PC-9 (cell line): ENCODE data around the gene L3HYPDH.

ENCODE experiments used
- EZH2 ChIP-seq: fragments of 200-600 bp; sonication (generic); IDR thresholded peaks from 2 replicates; pipeline ENCODE4 v1.8.0; 2017; ENCODE audit warnings: antibody characterized with exemption, low read depth
- TF ChIP-seq, protein P1 (sequence below): fragments of 200-600 bp; sonication (generic); conservative IDR thresholded peaks from 2 replicates; pipeline ENCODE4 v1.6.1; 2017; ENCODE audit warnings: mixed run types, antibody characterized with exemption, mild to moderate bottlenecking, moderate library complexity

DNA sequence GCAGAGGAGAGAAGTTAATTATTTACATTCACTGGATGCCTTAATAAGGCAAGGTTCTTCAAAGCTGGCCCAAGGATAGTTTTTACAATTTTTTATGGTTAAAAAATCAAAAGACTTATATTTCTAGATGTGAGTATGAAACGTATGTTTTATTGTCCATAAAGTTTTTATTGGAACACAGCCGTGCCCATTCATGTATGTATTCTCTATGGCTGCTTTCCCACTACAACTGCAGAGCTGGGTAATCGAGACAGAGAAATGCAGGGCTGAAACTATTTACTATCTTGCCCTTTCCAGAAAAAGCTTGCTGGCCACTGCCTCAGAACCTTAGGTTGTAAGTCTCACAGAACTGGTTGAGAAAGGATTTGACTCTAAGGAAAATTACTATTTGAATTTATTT is 16.5 kb upstream of the L3HYPDH start:
- TF ChIP-seq, protein P1, sequence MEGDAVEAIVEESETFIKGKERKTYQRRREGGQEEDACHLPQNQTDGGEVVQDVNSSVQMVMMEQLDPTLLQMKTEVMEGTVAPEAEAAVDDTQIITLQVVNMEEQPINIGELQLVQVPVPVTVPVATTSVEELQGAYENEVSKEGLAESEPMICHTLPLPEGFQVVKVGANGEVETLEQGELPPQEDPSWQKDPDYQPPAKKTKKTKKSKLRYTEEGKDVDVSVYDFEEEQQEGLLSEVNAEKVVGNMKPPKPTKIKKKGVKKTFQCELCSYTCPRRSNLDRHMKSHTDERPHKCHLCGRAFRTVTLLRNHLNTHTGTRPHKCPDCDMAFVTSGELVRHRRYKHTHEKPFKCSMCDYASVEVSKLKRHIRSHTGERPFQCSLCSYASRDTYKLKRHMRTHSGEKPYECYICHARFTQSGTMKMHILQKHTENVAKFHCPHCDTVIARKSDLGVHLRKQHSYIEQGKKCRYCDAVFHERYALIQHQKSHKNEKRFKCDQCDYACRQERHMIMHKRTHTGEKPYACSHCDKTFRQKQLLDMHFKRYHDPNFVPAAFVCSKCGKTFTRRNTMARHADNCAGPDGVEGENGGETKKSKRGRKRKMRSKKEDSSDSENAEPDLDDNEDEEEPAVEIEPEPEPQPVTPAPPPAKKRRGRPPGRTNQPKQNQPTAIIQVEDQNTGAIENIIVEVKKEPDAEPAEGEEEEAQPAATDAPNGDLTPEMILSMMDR = no peak
- no peak for TF ChIP-seq EZH2
